Astrocyte (in vitro differentiated cells and primary cell): ENCODE data around the gene CDC37L1. TPM values are rescaled to one million over a fixed set of nuclear protein-coding genes. Genes with fewer than 3 reads are reported as not detected.

Experiments used
- DNase-seq: peaks from one replicate; pipeline ENCODE4 v3.0.0-alpha.2; 2010; ENCODE audit warnings: low read depth
- FAIRE-seq: peaks from 2 replicates; lab custom pipeline; 2011; peaks lifted over from hg19 to GRCh38; lab: Jason Lieb, UNC
- H2AFZ ChIP-seq: 2 replicates; pipeline ENCODE4 v1.6.0; 2012; ENCODE audit warnings: low read depth, low read length, inconsistent platforms
- H3K27ac ChIP-seq: 2 replicates; pipeline ENCODE4 v1.5.1; 2011; ENCODE audit warnings: low read depth, low read length, inconsistent platforms
- H3K27me3 ChIP-seq: 2 replicates; pipeline ENCODE4 v1.6.0; 2011; ENCODE audit warnings: low read length, inconsistent platforms; ENCODE audit not compliant: insufficient read depth
- H3K36me3 ChIP-seq: 2 replicates; pipeline ENCODE4 v1.5.1; 2011; ENCODE audit warnings: low read length, inconsistent platforms; ENCODE audit not compliant: insufficient read depth
- H3K4me1 ChIP-seq: 2 replicates; pipeline ENCODE4 v1.5.1; 2011; ENCODE audit warnings: low read length, inconsistent platforms; ENCODE audit not compliant: insufficient read depth
- H3K4me2 ChIP-seq: 2 replicates; pipeline ENCODE4 v1.6.0; 2012; ENCODE audit warnings: low read length, inconsistent platforms
- H3K4me3 ChIP-seq: 2 replicates; pipeline ENCODE4 v1.5.1; 2011; ENCODE audit warnings: low read depth, mild to moderate bottlenecking, low read length, inconsistent platforms; ENCODE audit not compliant: insufficient read depth
- H3K79me2 ChIP-seq: 2 replicates; pipeline ENCODE4 v1.6.0; 2012; ENCODE audit warnings: mild to moderate bottlenecking, low read length, inconsistent platforms; ENCODE audit not compliant: insufficient read depth
- H3K9ac ChIP-seq: 2 replicates; pipeline ENCODE4 v1.6.0; 2012; ENCODE audit warnings: mild to moderate bottlenecking, low read length, inconsistent platforms
- H3K9me3 ChIP-seq: 2 replicates; pipeline ENCODE4 v1.5.1; 2012; ENCODE audit warnings: low read depth, mild to moderate bottlenecking, low read length, inconsistent platforms; ENCODE audit not compliant: insufficient read depth
- H4K20me1 ChIP-seq: 2 replicates; pipeline ENCODE4 v1.6.0; 2012; ENCODE audit warnings: low read length, inconsistent platforms; ENCODE audit not compliant: insufficient read depth
- H3K27ac Mint-ChIP-seq: one replicate; pipeline ENCODE4 v1.8.0; 2021; ENCODE audit warnings: mild to moderate bottlenecking, mixed read lengths; ENCODE audit not compliant: unreplicated experiment
- H3K27me3 Mint-ChIP-seq: one replicate; pipeline ENCODE4 v1.8.0; 2021; ENCODE audit warnings: low read depth, mixed read lengths; ENCODE audit not compliant: unreplicated experiment
- H3K36me3 Mint-ChIP-seq: one replicate; pipeline ENCODE4 v1.8.0; 2021; ENCODE audit warnings: low read depth, mixed read lengths; ENCODE audit not compliant: unreplicated experiment
- H3K4me1 Mint-ChIP-seq: one replicate; pipeline ENCODE4 v1.8.0; 2021; ENCODE audit warnings: low read depth, mixed read lengths; ENCODE audit not compliant: unreplicated experiment
- H3K4me3 Mint-ChIP-seq: one replicate; pipeline ENCODE4 v1.8.0; 2021; ENCODE audit warnings: mild to moderate bottlenecking, moderate library complexity, mixed read lengths; ENCODE audit not compliant: unreplicated experiment
- H3K9me3 Mint-ChIP-seq: one replicate; pipeline ENCODE4 v1.8.0; 2021; ENCODE audit warnings: mild to moderate bottlenecking, mixed read lengths; ENCODE audit not compliant: unreplicated experiment
- EZH2 ChIP-seq: IDR thresholded peaks from 2 replicates; pipeline ENCODE4 v1.6.1; 2012; ENCODE audit warnings: mild to moderate bottlenecking, low read length, inconsistent platforms; ENCODE audit not compliant: insufficient read depth
- total RNA-seq: library from RNA; stranded (reverse); gene quantifications from 2 replicates; pipeline ENCODE4 v1.2.1, GENCODE V29; 2021
- TF ChIP-seq, protein P1 (sequence below): IDR thresholded peaks from 2 replicates; pipeline ENCODE4 v1.5.1; 2011; ENCODE audit warnings: low read depth, mild to moderate bottlenecking, inconsistent platforms, low read length, moderate library complexity; ENCODE audit not compliant: insufficient read depth

Gene CDC37L1
- total RNA-seq, 1 donor from 2014 or later, result 16.1 TPM

DNA sequence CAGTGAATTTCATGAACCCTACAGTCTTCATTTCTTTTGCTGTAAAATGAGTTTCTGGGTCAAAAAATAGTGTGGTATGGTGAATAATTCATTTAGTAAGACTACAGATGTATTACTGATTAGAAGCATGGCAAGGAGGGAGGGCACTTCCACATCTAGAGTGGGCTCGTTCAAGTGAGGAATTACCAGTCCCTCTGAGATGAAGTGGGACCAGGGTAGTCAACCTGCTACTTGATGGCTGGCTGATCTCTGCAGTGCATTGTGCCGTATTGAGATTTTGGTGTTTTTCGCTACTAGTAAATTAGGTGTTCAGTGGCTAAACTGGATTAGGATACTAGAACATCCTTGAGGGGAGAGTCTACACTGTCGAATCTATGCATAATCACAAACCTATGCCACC is 10.8 kb downstream of the CDC37L1 start:
- Mint-ChIP-seq H3K9me3 (no peaks in the 10 kb centered on the region), H3K36me3 (peaks cover 3% of the 10 kb centered on the region), H3K4me3 (no peak overlapping the region), H3K4me1 (peaks cover 8% of the 10 kb centered on the region), H3K27ac (peak overlapping the region; percentile 4), H3K27me3 (no peaks in the 10 kb centered on the region)
- DNase-seq, result no peak
- Histone ChIP-seq H2AFZ (no peak overlapping the region), H3K36me3 (no peaks in the 10 kb centered on the region), H3K9ac (no peak overlapping the region), H3K9me3 (no peaks in the 10 kb centered on the region), H3K27me3 (no peaks in the 10 kb centered on the region), H3K79me2 (peaks cover 46% of the 10 kb centered on the region), H4K20me1 (peaks cover 16% of the 10 kb centered on the region), H3K4me3 (no peak overlapping the region), H3K4me2 (no peak overlapping the region), H3K27ac (no peak overlapping the region), H3K4me1 (peaks cover 4% of the 10 kb centered on the region)
- no peak for FAIRE-seq
- TF ChIP-seq, protein P1, sequence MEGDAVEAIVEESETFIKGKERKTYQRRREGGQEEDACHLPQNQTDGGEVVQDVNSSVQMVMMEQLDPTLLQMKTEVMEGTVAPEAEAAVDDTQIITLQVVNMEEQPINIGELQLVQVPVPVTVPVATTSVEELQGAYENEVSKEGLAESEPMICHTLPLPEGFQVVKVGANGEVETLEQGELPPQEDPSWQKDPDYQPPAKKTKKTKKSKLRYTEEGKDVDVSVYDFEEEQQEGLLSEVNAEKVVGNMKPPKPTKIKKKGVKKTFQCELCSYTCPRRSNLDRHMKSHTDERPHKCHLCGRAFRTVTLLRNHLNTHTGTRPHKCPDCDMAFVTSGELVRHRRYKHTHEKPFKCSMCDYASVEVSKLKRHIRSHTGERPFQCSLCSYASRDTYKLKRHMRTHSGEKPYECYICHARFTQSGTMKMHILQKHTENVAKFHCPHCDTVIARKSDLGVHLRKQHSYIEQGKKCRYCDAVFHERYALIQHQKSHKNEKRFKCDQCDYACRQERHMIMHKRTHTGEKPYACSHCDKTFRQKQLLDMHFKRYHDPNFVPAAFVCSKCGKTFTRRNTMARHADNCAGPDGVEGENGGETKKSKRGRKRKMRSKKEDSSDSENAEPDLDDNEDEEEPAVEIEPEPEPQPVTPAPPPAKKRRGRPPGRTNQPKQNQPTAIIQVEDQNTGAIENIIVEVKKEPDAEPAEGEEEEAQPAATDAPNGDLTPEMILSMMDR, result no peak
- TF ChIP-seq EZH2, result no peak

DNA sequence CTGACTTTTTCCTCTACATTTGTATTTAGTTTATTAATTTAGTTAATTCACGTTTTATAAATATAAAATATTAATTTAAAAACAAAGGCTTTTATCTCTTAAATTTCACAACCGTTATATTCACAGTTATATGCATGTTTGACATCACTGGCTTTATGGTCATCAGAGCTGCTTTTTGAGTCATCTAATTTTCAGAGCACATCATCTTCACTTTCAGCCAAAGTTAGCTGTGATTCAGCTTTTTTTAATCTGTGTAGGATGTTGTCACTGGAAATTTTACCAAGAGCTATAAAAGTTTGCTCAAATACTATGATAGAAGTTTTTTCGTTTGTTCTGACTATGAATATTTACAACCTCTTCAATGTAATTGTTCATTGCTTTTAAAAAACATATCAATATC is 12.4 kb downstream of the CDC37L1 start:
- H3K79me2 ChIP-seq, result peaks cover 43% of the 10 kb centered on the region
- H3K27me3 Mint-ChIP-seq, result no peaks in the 10 kb centered on the region
- H3K4me1 ChIP-seq, result no peaks in the 10 kb centered on the region
- H2AFZ ChIP-seq, result no peak overlapping the region
- no peak overlapping the region for H3K27ac Mint-ChIP-seq
- H3K4me3 ChIP-seq, result no peak overlapping the region
- H3K9me3 Mint-ChIP-seq, result no peaks in the 10 kb centered on the region
- peaks cover 5% of the 10 kb centered on the region for H3K4me1 Mint-ChIP-seq
- H3K27ac ChIP-seq, result no peak overlapping the region
- FAIRE-seq (no peak), DNase-seq (peak; percentile 38)
- H3K4me3 Mint-ChIP-seq, result no peak overlapping the region
- H3K27me3 ChIP-seq, result no peaks in the 10 kb centered on the region
- H3K36me3 Mint-ChIP-seq, result no peaks in the 10 kb centered on the region
- peaks cover 25% of the 10 kb centered on the region for H4K20me1 ChIP-seq
- peaks cover 6% of the 10 kb centered on the region for H3K36me3 ChIP-seq
- no peak overlapping the region for H3K9ac ChIP-seq
- H3K4me2 ChIP-seq, result no peak overlapping the region
- no peaks in the 10 kb centered on the region for H3K9me3 ChIP-seq
- TF ChIP-seq, protein P1, result no peak
- no peak for TF ChIP-seq EZH2

DNA sequence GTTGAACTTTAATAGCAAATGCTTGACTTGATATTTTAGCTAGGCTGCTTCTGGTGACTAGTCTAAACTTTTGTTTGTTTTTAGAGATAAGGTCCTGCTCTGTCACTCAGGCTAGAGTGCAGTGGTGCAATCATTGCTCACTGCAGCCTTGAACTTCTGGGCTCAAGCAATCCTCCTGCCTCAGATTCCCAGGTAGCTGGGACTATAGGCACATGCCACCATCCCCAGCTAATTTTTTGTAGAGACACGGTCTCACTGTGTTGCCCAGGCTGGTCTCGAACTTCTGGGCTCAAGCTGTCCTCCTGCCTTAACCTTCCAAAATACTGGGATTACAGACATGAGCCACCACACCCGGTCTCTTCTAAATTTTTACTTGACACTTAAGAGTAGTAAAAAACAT is 20.7 kb downstream of the CDC37L1 start:
- TF ChIP-seq, protein P1, result no peak
- TF ChIP-seq EZH2, result no peak
- FAIRE-seq (no peak), DNase-seq (no peak)
- no peaks in the 10 kb centered on the region for H3K4me1 Mint-ChIP-seq
- no peak overlapping the region for H3K27ac Mint-ChIP-seq
- no peak overlapping the region for H2AFZ ChIP-seq
- H4K20me1 ChIP-seq, result peaks cover 10% of the 10 kb centered on the region
- no peaks in the 10 kb centered on the region for H3K9me3 Mint-ChIP-seq
- H3K36me3 ChIP-seq, result peaks cover 25% of the 10 kb centered on the region
- no peak overlapping the region for H3K9ac ChIP-seq
- no peaks in the 10 kb centered on the region for H3K27me3 Mint-ChIP-seq
- no peak overlapping the region for H3K4me3 Mint-ChIP-seq
- H3K9me3 ChIP-seq, result no peaks in the 10 kb centered on the region
- H3K4me3 ChIP-seq, result no peak overlapping the region
- H3K4me2 ChIP-seq, result no peak overlapping the region
- H3K79me2 ChIP-seq, result peaks cover 5% of the 10 kb centered on the region
- H3K27ac ChIP-seq, result no peak overlapping the region
- no peaks in the 10 kb centered on the region for H3K27me3 ChIP-seq
- peaks cover 3% of the 10 kb centered on the region for H3K36me3 Mint-ChIP-seq
- H3K4me1 ChIP-seq, result no peaks in the 10 kb centered on the region
